Measurements from ENCODE around the gene LCLAT1.

Gene LCLAT1

GRCh38 chr2:30447149-30448045 is at the start of gene LCLAT1:
Gene LCLAT1, plus strand, starts transcription at chr2:30447246. Its CDS starts 78,345 bp downstream, at chr2:30525591.
- DNase-seq (ENCODE audit: low read depth, low spot score) = peak; percentile 81

- DNase-seq (ENCODE audit: low read depth, low spot score) = no peak
Measured at GRCh38 chr2:30398084-30398873, 48.8 kb upstream of the LCLAT1 start.

- DNase-seq (ENCODE audit: low read depth, low spot score) = peak; percentile 40
Measured at GRCh38 chr2:30400151-30400954, 46.7 kb upstream of the LCLAT1 start.

GRCh38 chr2:30402441-30403182 is 44.4 kb upstream of the LCLAT1 start:
- DNase-seq (ENCODE audit: low read depth, low spot score) = no peak

GRCh38 chr2:30403592-30404312 is 43.3 kb upstream of the LCLAT1 start:
- no peak for DNase-seq (ENCODE audit: low read depth, low spot score)

GRCh38 chr2:30404319-30405259 is 42.5 kb upstream of the LCLAT1 start:
- DNase-seq (ENCODE audit: low read depth, low spot score) = peak; percentile 51

GRCh38 chr2:30405260-30405605 is 41.8 kb upstream of the LCLAT1 start:
- no peak for DNase-seq (ENCODE audit: low read depth, low spot score)

GRCh38 chr2:30406853-30407252 is 40.2 kb upstream of the LCLAT1 start:
- DNase-seq (ENCODE audit: low read depth, low spot score) = no peak

GRCh38 chr2:30408961-30409387 is 38.1 kb upstream of the LCLAT1 start:
- no peak for DNase-seq (ENCODE audit: low read depth, low spot score)

- peak; percentile 30 for DNase-seq (ENCODE audit: low read depth, low spot score)
Measured at GRCh38 chr2:30410217-30410616, 36.8 kb upstream of the LCLAT1 start.

GRCh38 chr2:30412047-30412683 is 34.9 kb upstream of the LCLAT1 start:
- peak; percentile 34 for DNase-seq (ENCODE audit: low read depth, low spot score)

GRCh38 chr2:30412684-30413570 is 34.1 kb upstream of the LCLAT1 start:
- DNase-seq (ENCODE audit: low read depth, low spot score) = peak; percentile 31

GRCh38 chr2:30414961-30415360 is 32.1 kb upstream of the LCLAT1 start:
- no peak for DNase-seq (ENCODE audit: low read depth, low spot score)

GRCh38 chr2:30417253-30417652 is 29.8 kb upstream of the LCLAT1 start:
- peak; percentile 49 for DNase-seq (ENCODE audit: low read depth, low spot score)

- no peak for DNase-seq (ENCODE audit: low read depth, low spot score)
Measured at GRCh38 chr2:30421026-30421603, 25.9 kb upstream of the LCLAT1 start.

- DNase-seq (ENCODE audit: low read depth, low spot score) = peak; percentile 67
Measured at GRCh38 chr2:30421604-30422443, 25.2 kb upstream of the LCLAT1 start.
